GM03348 (cell line): ENCODE results near the gene PPP1R15A.
A peak's percentile ranks its signal among the peaks of the same experiment; 100 is the strongest.
"Not testable (repeated sequence)": the region's sequence is repeated elsewhere in the genome, so short reads cannot be mapped to it uniquely, and the experiment has no call there.

ENCODE experiments used
- DNase-seq: peaks from one replicate; pipeline ENCODE4 v3.0.0; 2012; ENCODE audit warnings: low spot score

The PPP1R15A gene

GRCh38 chr19:48915757-48916156, 43.5 kb downstream of the PPP1R15A start:
- DNase-seq = no peak

GRCh38 chr19:48918071-48918470, 45.9 kb downstream of the PPP1R15A start:
- DNase-seq = no peak

GRCh38 chr19:48918801-48919247, 46.6 kb downstream of the PPP1R15A start:
- no peak for DNase-seq

GRCh38 chr19:48919271-48919670, 47.0 kb downstream of the PPP1R15A start:
- not testable (repeated sequence) for DNase-seq

- no peak for DNase-seq
These were observed 48.7 kb downstream of the PPP1R15A start for GRCh38 chr19:48920949-48921348.

- no peak for DNase-seq
These were observed 49.7 kb downstream of the PPP1R15A start for GRCh38 chr19:48921721-48922500.

GRCh38 chr19:48922548-48923490, 50.6 kb downstream of the PPP1R15A start:
- DNase-seq = no peak

GRCh38 chr19:48925240-48925843, 53.1 kb downstream of the PPP1R15A start:
- DNase-seq = peak; percentile 34
